H1 (cell line): Measurements from ENCODE around the gene HEPACAM.

Experiments used
- CTCF ChIP-seq, 3 experiments: IDR thresholded peaks; 1 replicate in 2 of 3; 2 replicates in 1 of 3; pipeline versions ENCODE4 v1.5.1 to v1.6.1; 2011; ENCODE audit warnings: low read length in 3 of 3, mild to moderate bottlenecking in 3 of 3, inconsistent platforms in 2 of 3, low read depth in 1 of 3, moderate library complexity in 1 of 3; ENCODE audit not compliant: insufficient read depth in 1 of 3; ENCODE audit errors: control extremely low read depth in 1 of 3
- EP300 ChIP-seq, 2 experiments: IDR thresholded peaks; 1 replicate in 1 of 2; 2 replicates in 1 of 2; pipeline ENCODE4 v1.6.1; 2011 to 2012; ENCODE audit warnings: low read depth in 2 of 2, low read length in 2 of 2, mild to moderate bottlenecking in 2 of 2, borderline replicate concordance in 1 of 2, inconsistent platforms in 1 of 2, moderate library complexity in 1 of 2
- HDAC6 ChIP-seq: IDR thresholded peaks from one replicate; pipeline ENCODE4 v1.7.1; 2012; ENCODE audit warnings: low read depth, mild to moderate bottlenecking, inconsistent platforms, low read length, moderate library complexity
- JUND ChIP-seq: IDR thresholded peaks from 2 replicates; pipeline ENCODE4 v1.6.1; 2011; ENCODE audit warnings: mild to moderate bottlenecking, improper control_type of control experiment, low read length
- MAX ChIP-seq: IDR thresholded peaks from 2 replicates; pipeline ENCODE4 v1.6.1; 2012; ENCODE audit warnings: inconsistent platforms
- POLR2A ChIP-seq, 2 experiments: IDR thresholded peaks; 1 replicate in 1 of 2; 2 replicates in 1 of 2; pipeline ENCODE4 v1.6.1; 2011; ENCODE audit warnings: low read depth in 2 of 2, low read length in 2 of 2, mild to moderate bottlenecking in 2 of 2; ENCODE audit errors: control extremely low read depth in 1 of 2
- POLR2AphosphoS5 ChIP-seq: IDR thresholded peaks from 2 replicates; pipeline ENCODE4 v1.6.1; 2011; ENCODE audit warnings: low read depth, low read length
- SP1 ChIP-seq: IDR thresholded peaks from 2 replicates; pipeline ENCODE4 v1.6.1; 2011; ENCODE audit warnings: low read depth, low read length
- TCF12 ChIP-seq: IDR thresholded peaks from 2 replicates; pipeline ENCODE4 v1.6.1; 2011; ENCODE audit warnings: low read depth, mild to moderate bottlenecking, low read length
- YY1 ChIP-seq: IDR thresholded peaks from 2 replicates; pipeline ENCODE4 v1.6.1; 2011; ENCODE audit warnings: low read depth, mild to moderate bottlenecking, low read length

- no peak for TF ChIP-seq CTCF (IDR thresholded peaks at IDR 0.05; ENCODE audit: control extremely low read depth in 1 of 3, insufficient read depth in 1 of 3, low read depth in 1 of 3, low read length in 3 of 3)
- no peak for TF ChIP-seq POLR2A (IDR thresholded peaks at IDR 0.05; ENCODE audit: control extremely low read depth in 1 of 2, low read depth in 2 of 2, low read length in 2 of 2)
- TF ChIP-seq TCF12 = no peak
- no peak for TF ChIP-seq SP1
- TF ChIP-seq JUND = no peak
- TF ChIP-seq YY1 = no peak
- TF ChIP-seq EP300 (IDR thresholded peaks at IDR 0.05; ENCODE audit: borderline replicate concordance in 1 of 2, low read depth in 2 of 2, low read length in 2 of 2) = no peak
- no peak for TF ChIP-seq HDAC6
- TF ChIP-seq MAX = no peak
- no peak for TF ChIP-seq POLR2AphosphoS5
Observed at GRCh38 chr11:124946735-124947141, 10.9 kb upstream of the HEPACAM start.
